HG03432 (cell line): ENCODE results near the gene FOXO3.

ENCODE experiments used
- ATAC-seq: cut with Tn5 transposase; IDR thresholded peaks from one replicate; pipeline ENCODE4 v1.9.1; 2021; ENCODE audit warnings: mild to moderate bottlenecking, moderate library complexity; ENCODE audit not compliant: unreplicated experiment

The FOXO3 gene

DNA sequence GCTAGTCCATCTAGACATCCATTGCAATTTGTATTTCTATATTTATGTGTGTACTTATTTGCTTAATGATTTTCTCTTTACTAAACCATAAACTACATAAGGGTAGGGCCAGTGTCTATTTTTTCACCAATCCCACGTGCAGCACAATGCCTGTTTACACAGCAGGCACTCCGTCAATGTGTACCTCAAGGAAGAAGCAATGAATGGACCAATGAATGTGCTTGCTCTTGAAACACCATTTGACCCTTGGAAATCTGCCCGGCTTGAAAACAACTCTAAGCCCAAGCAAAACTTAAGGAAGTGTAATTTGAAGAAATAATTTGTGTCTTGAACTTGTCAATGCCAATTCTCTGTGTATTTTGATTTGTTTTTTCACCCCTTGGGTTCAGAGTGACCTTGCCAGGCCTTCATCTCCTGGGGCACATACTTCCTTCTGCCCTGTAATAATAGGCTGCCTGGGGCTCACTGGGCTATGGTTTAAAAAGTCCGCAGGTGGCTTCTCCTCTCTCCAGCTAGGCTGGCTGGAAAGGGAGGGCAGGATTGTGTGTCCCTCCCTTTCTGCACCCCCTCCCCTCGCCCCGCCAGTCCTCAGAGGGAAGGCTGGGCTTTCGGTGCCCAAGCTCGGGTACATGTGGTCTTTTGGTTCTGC, 146.7 kb downstream of the FOXO3 start:
- ATAC-seq, result no peak

GRCh38 chr6:108710030-108710429, 149.3 kb downstream of the FOXO3 start:
- no peak for ATAC-seq

- no peak for ATAC-seq
These were observed 149.8 kb downstream of the FOXO3 start for GRCh38 chr6:108710551-108710950.

GRCh38 chr6:108711071-108711470, 150.4 kb downstream of the FOXO3 start:
- no peak for ATAC-seq

GRCh38 chr6:108711826-108712225, 151.1 kb downstream of the FOXO3 start:
- ATAC-seq, result no peak

- no peak for ATAC-seq
These were observed 152.2 kb downstream of the FOXO3 start for GRCh38 chr6:108712946-108713345.

GRCh38 chr6:108714101-108714765, 153.5 kb downstream of the FOXO3 start:
- ATAC-seq, result no peak

DNA sequence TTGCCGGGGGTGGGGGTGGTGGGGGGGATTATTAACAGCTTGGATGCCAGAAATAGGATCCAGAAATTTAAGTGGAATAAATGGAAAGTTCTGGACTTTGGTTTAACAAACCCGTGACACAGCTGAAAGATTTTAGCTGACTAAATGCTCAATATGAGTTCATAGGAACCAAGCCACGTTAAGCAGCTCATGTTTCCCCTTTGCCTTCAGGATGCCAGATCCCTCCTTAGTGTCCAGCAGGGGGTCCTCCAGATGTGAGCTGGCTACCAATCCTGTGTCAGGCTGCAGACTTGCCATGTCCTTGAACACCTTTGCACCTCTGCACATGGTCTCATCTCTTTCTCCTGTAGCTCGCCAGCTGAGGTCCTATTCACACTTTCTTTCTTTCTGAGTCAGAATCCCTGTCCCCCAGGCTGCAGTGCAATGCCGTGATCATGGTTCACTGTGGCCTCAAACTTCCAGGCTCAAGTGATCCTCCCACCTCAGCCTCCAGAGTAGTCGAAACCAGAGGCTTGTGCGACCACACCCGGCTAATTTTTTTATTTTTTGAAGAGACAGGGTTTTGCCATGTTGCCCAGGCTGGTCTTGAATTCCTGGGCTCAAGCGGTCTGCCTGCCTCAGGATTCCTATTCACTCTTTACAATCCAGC, 154.2 kb downstream of the FOXO3 start:
- no peak for ATAC-seq

DNA sequence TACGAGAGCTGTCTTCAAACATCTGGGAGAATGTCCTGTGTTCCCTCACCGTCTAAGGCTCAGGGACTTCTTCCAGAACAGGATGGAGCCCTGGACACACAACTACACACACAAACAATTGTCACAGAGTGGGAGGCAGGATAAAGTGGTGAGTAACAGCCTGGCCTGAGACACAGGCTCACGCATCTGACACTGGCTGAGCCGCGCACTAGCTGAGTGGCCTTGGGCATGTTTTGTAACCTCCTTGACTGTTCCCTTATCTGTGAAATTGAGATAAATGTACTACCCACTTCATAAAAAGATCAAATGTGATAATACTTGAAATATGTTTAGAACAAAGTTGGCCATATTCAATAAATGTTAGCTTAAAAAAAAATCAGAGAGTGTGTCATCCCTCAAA, 155.1 kb downstream of the FOXO3 start:
- no peak for ATAC-seq

- no peak for ATAC-seq
These were observed 156.4 kb downstream of the FOXO3 start for GRCh38 chr6:108716801-108717791.

DNA sequence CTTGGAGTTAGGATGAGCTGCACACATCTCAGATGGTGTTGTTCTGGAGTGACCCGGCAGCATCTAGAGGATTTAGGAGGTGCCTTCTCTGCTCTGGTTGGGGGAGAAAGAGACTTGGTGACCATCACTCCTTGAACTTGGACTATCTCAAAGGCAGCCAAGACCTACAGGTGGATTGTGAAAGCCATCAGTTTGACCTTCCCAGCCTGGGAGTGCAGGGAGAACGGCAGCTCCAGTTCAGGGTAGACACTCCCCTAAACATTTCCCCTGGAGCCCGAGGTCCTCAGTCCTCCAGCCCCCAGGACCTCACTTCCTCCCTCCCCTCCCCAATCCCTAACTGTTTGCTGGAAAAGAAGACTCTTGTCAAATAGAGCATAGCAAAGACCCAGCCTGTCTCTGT, 158.8 kb downstream of the FOXO3 start:
- ATAC-seq, result no peak

GRCh38 chr6:108720827-108721226, 160.1 kb downstream of the FOXO3 start:
- no peak for ATAC-seq

- no peak for ATAC-seq
These were observed 160.6 kb downstream of the FOXO3 start for GRCh38 chr6:108721286-108721685.

- ATAC-seq, result no peak
These were observed 162.9 kb downstream of the FOXO3 start for GRCh38 chr6:108723594-108723993.

DNA sequence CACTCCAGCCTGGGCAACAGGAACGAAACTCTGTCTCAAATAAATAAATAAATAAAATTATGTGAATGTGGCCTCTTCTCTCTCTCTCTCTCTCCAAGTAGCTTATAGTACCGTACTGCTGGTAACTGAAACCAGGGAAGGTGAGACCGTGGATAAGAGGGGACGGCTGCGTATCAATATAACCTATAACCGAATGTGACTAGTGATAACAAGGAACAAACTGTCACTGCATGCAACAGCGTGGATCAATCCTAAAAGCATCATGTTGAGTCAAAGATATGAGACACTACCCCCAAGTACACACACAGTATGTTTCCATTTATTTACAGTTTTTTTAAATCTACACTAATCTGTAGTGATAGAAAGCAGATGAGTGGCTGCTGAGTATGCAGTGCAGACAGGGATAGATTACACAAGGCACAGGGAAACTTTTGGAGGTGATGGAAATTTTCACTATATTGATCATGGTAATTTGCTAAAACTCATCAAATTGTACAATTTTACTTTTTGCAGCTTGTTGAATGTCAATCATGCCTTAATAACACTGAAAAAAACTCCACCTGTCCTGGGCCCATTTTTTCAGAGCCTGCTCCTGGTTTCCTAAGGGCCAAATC, 166.1 kb downstream of the FOXO3 start:
- ATAC-seq, result no peak

- ATAC-seq, result no peak
These were observed 167.4 kb downstream of the FOXO3 start for GRCh38 chr6:108727966-108728730.

- no peak for ATAC-seq
These were observed 168.1 kb downstream of the FOXO3 start for GRCh38 chr6:108728826-108729225.

GRCh38 chr6:108730635-108731515, 170.2 kb downstream of the FOXO3 start:
- ATAC-seq, result no peak
